ENCODE data around the gene FAM135A. TPM values are rescaled to one million over a fixed set of nuclear protein-coding genes. Genes with fewer than 3 reads are reported as not detected.
"Not testable (repeated sequence)": the region's sequence is repeated elsewhere in the genome, so short reads cannot be mapped to it uniquely, and the experiment has no call there.

The FAM135A gene
- total RNA-seq, 1 experiment from 2014 or later = 31.0 TPM

DNA sequence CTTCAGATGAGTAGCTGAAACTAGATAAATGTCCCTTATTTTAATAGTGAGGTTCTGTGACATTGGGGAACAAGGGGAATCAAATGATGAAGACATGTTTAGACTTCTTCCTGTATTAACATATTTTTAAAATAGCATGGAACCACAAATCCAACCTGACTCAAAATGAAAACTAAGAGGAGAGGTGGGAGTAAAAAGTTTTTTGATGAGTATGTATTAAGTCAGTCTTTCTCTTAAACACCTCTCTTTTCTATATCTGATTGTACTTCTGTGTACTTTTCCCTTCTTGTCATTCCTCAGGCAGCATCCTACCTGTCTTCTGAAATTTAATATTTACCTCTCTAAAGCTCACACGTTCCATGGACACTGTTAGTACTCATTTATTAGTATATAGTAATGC, 144.7 kb downstream of the FAM135A start:
- Mint-ChIP-seq H3K27me3 (ENCODE audit: low read depth) (no peaks in the 10 kb centered on the region), H3K36me3 (ENCODE audit: insufficient read depth in 1 of 3, low read depth in 3 of 3) (0 out of 7 replicates have a peak, but pooled peaks cover 0 to 8% (median 0%) of the 10 kb centered on the region in 3 experiments), H3K27ac (no peak overlapping the region), H3K4me1 (no peaks in the 10 kb centered on the region), H3K4me3 (no peak overlapping the region), H3K9me3 (no peaks in the 10 kb centered on the region)
- H4K5ac ChIP-seq (ENCODE audit: insufficient read length, low read depth, low read length) = no peak overlapping the region
- no peaks in the 10 kb centered on the region for H3K79me2 ChIP-seq (ENCODE audit: insufficient read depth, low read length)
- DNase-seq = no peak
- H3K9me3 ChIP-seq (ENCODE audit: control insufficient read depth, low read depth, low read length) = no peaks in the 10 kb centered on the region
- no peak overlapping the region for H3K27ac ChIP-seq (ENCODE audit: insufficient read length, low read depth, low read length)
- H3K23ac ChIP-seq (ENCODE audit: insufficient read length, low read depth, low read length) = no peak overlapping the region
- no peak overlapping the region for H3K18ac ChIP-seq (ENCODE audit: insufficient read length, low read depth, low read length)
- no peak overlapping the region for H4K91ac ChIP-seq (ENCODE audit: insufficient read length, low read depth, low read length)
- no peak overlapping the region for H3K4me2 ChIP-seq (ENCODE audit: insufficient read depth, insufficient read length, low read length)
- no peaks in the 10 kb centered on the region for H3K4me1 ChIP-seq (ENCODE audit: insufficient read depth, low read length)
- H3K56ac ChIP-seq (ENCODE audit: insufficient read length, low read depth, low read length) = no peak overlapping the region
- no peak overlapping the region for H3T11ph ChIP-seq (ENCODE audit: low read length)
- H2AK5ac ChIP-seq (ENCODE audit: insufficient read length, low read length) = no peak overlapping the region
- H2BK120ac ChIP-seq (ENCODE audit: low read depth, low read length, poor library complexity, severe bottlenecking) = no peak overlapping the region
- H2BK20ac ChIP-seq (ENCODE audit: low read depth, low read length, poor library complexity, severe bottlenecking) = no peak overlapping the region
- H2BK15ac ChIP-seq (ENCODE audit: low read depth, low read length) = no peak overlapping the region
- no peak overlapping the region for H3K14ac ChIP-seq (ENCODE audit: insufficient read depth, low read length)
- no peaks in the 10 kb centered on the region for H3K23me2 ChIP-seq (ENCODE audit: insufficient read length, low read depth, low read length, poor library complexity, severe bottlenecking)
- no peak overlapping the region for H2BK5ac ChIP-seq (ENCODE audit: insufficient read length, low read length)
- no peak overlapping the region for H3K9ac ChIP-seq (ENCODE audit: extremely low read depth, insufficient read length, low read length)
- no peak overlapping the region for H2AFZ ChIP-seq (ENCODE audit: low read length)
- no peak for TF ChIP-seq CTCF (conservative IDR thresholded peaks at IDR 0.05)
- H3K27me3 ChIP-seq (ENCODE audit: insufficient read depth, low read length) = no peaks in the 10 kb centered on the region
- H4K20me1 ChIP-seq (ENCODE audit: control insufficient read depth, insufficient read depth, insufficient read length) = no peaks in the 10 kb centered on the region
- H4K8ac ChIP-seq (replicated peaks; ENCODE audit: insufficient read length, low read depth, low read length) = no peak overlapping the region
- no peak overlapping the region for H2BK12ac ChIP-seq (ENCODE audit: insufficient read length, low read depth, low read length)
- no peaks in the 10 kb centered on the region for H3K79me1 ChIP-seq (ENCODE audit: insufficient read depth, low read depth, low read length, poor library complexity, severe bottlenecking)
- no CpG with 5 or more reads among the region's 1 CpG for WGBS (ENCODE audit: extremely low coverage, insufficient read length, low lambda C conversion rate)
- no peak overlapping the region for H3K4ac ChIP-seq (ENCODE audit: low read depth, low read length)

GRCh38 chr6:70562401-70562800, 149.1 kb downstream of the FAM135A start:
- H2BK120ac ChIP-seq (ENCODE audit: low read depth, low read length, poor library complexity, severe bottlenecking); H3K27me3 Mint-ChIP-seq (ENCODE audit: low read depth); H3K56ac ChIP-seq (ENCODE audit: insufficient read length, low read depth, low read length); H4K20me1 ChIP-seq (ENCODE audit: control insufficient read depth, insufficient read depth, insufficient read length); H4K91ac ChIP-seq (ENCODE audit: insufficient read length, low read depth, low read length); H3K23me2 ChIP-seq (ENCODE audit: insufficient read length, low read depth, low read length, poor library complexity, severe bottlenecking); H4K8ac ChIP-seq (replicated peaks; ENCODE audit: insufficient read length, low read depth, low read length); H2BK20ac ChIP-seq (ENCODE audit: low read depth, low read length, poor library complexity, severe bottlenecking); H3K27me3 ChIP-seq (ENCODE audit: insufficient read depth, low read length); H3K79me1 ChIP-seq (ENCODE audit: insufficient read depth, low read depth, low read length, poor library complexity, severe bottlenecking); H2AK5ac ChIP-seq (ENCODE audit: insufficient read length, low read length); H3K14ac ChIP-seq (ENCODE audit: insufficient read depth, low read length); H3K23ac ChIP-seq (ENCODE audit: insufficient read length, low read depth, low read length); H3K9me3 Mint-ChIP-seq; H3K9ac ChIP-seq (ENCODE audit: extremely low read depth, insufficient read length, low read length); H3K4ac ChIP-seq (ENCODE audit: low read depth, low read length); H3K4me2 ChIP-seq (ENCODE audit: insufficient read depth, insufficient read length, low read length); H2BK5ac ChIP-seq (ENCODE audit: insufficient read length, low read length); H3K27ac Mint-ChIP-seq; H3K18ac ChIP-seq (ENCODE audit: insufficient read length, low read depth, low read length); DNase-seq; H4K5ac ChIP-seq (ENCODE audit: insufficient read length, low read depth, low read length); H3K4me1 ChIP-seq (ENCODE audit: insufficient read depth, low read length); H2BK12ac ChIP-seq (ENCODE audit: insufficient read length, low read depth, low read length); H3K79me2 ChIP-seq (ENCODE audit: insufficient read depth, low read length); H3K9me3 ChIP-seq (ENCODE audit: control insufficient read depth, low read depth, low read length); H3K4me3 Mint-ChIP-seq; H2AFZ ChIP-seq (ENCODE audit: low read length); H3T11ph ChIP-seq (ENCODE audit: low read length); H2BK15ac ChIP-seq (ENCODE audit: low read depth, low read length); H3K27ac ChIP-seq (ENCODE audit: insufficient read length, low read depth, low read length): not testable (repeated sequence)
- whole genome bisulfite sequencing (ENCODE audit: extremely low coverage, insufficient read length, low lambda C conversion rate) = no CpG with 5 or more reads among the region's 2 CpGs
- peaks cover 0 to 10% (median 2%) of the 10 kb centered on the region in 3 experiments; a peak in 3 of 7 replicates for H3K36me3 Mint-ChIP-seq (ENCODE audit: insufficient read depth in 1 of 3, low read depth in 3 of 3)
- H3K4me1 Mint-ChIP-seq = peaks cover 15 to 17% of the 10 kb centered on the region in 2 experiments
